ENCODE data around the gene IGSF21. TPM values are rescaled to one million over a fixed set of nuclear protein-coding genes. Genes with fewer than 3 reads are reported as not detected.

Gene IGSF21
- polyA plus RNA-seq, 2 of the 4 experiments (the other 2 are of a cell fraction), result not detected

GRCh38 chr1:18123467-18123992 is 15.9 kb downstream of the IGSF21 start:
- FAIRE-seq (no peak), ATAC-seq (no peak), DNase-seq (ENCODE audit: low read depth in 1 of 2, low spot score in 1 of 2) (no peak)
- Histone ChIP-seq H3K9me3 (no peaks in the 10 kb centered on the region), H3K4me2 (no peak overlapping the region), H3K4me3 (no peak overlapping the region), H3K27ac (no peak overlapping the region), H3K4me1 (no peaks in the 10 kb centered on the region)
- ChIA-PET CTCF (no interaction called here), POLR2A (no interaction called here)
- no peak for TF ChIP-seq HOXB13 (CRISPR knock-in tag; IDR thresholded peaks at IDR 0.05; ENCODE audit: low read depth)
- WGBS (ENCODE audit: missing lambda C conversion rate), result 0% methylated on average over 3 of the region's 3 CpGs

GRCh38 chr1:18124977-18125376 is 17.4 kb downstream of the IGSF21 start:
- ATAC-seq (no peak), DNase-seq (ENCODE audit: low read depth in 1 of 2, low spot score in 1 of 2) (no peak), FAIRE-seq (no peak)
- Histone ChIP-seq H3K4me2 (no peak overlapping the region), H3K27ac (no peak overlapping the region), H3K4me3 (no peak overlapping the region), H3K9me3 (no peaks in the 10 kb centered on the region), H3K4me1 (no peaks in the 10 kb centered on the region)
- TF ChIP-seq ESRRA (IDR thresholded peaks at IDR 0.05; ENCODE audit: borderline replicate concordance, low read length) (no peak), CHD2 (IDR thresholded peaks at IDR 0.05; ENCODE audit: low read length, partially characterized antibody) (no peak), CHD4 (IDR thresholded peaks at IDR 0.05; ENCODE audit: borderline replicate concordance) (no peak), CEBPB (IDR thresholded peaks at IDR 0.05) (no peak), NPAS2 (CRISPR knock-in tag; IDR thresholded peaks at IDR 0.05; ENCODE audit: borderline replicate concordance) (no peak), CTCF (IDR thresholded peaks at IDR 0.05) (no peak), ZSCAN20 (CRISPR knock-in tag; IDR thresholded peaks at IDR 0.05) (no peak), HOXA7 (CRISPR knock-in tag; IDR thresholded peaks at IDR 0.05) (no peak), HMGXB4 (CRISPR knock-in tag; IDR thresholded peaks at IDR 0.05; ENCODE audit: borderline replicate concordance) (no peak), EHF (CRISPR knock-in tag; IDR thresholded peaks at IDR 0.05) (no peak), NR3C1 (IDR thresholded peaks at IDR 0.05) (no peak), JUNB (IDR thresholded peaks at IDR 0.05) (no peak), TP53 (CRISPR knock-in tag; IDR thresholded peaks at IDR 0.05) (no peak), RCOR1 (IDR thresholded peaks at IDR 0.05; ENCODE audit: low read depth, low read length) (no peak), HES2 (IDR thresholded peaks at IDR 0.05) (no peak), HEYL (CRISPR knock-in tag; IDR thresholded peaks at IDR 0.05) (no peak), MAFK (IDR thresholded peaks at IDR 0.05; ENCODE audit: partially characterized antibody) (no peak), CBX2 (IDR thresholded peaks at IDR 0.05; ENCODE audit: borderline replicate concordance, low read depth) (no peak), FOXS1 (CRISPR knock-in tag; IDR thresholded peaks at IDR 0.05) (no peak)
- ChIA-PET POLR2A (no interaction called here), CTCF (interaction anchor here (0.9 kb wide), 1 partner anchor 24 kb away, joined by 5 read pairs; no protein-coding TSS in a partner anchor)
- WGBS (ENCODE audit: missing lambda C conversion rate), result 63% methylated on average over 4 of the region's 4 CpGs

GRCh38 chr1:18126616-18127015 is 19.0 kb downstream of the IGSF21 start:
- CTCF ChIA-PET, result interaction anchor here (1.5 kb wide), 1 partner anchor 10 kb away, joined by 3 read pairs; no protein-coding TSS in a partner anchor
- no peak for DNase-seq (ENCODE audit: low read depth in 1 of 2, low spot score in 1 of 2)
- WGBS (ENCODE audit: missing lambda C conversion rate), result 28% methylated on average over 5 of the region's 5 CpGs
- ATAC-seq, result no peak
- no peaks in the 10 kb centered on the region for H3K9me3 ChIP-seq
- no peak for FAIRE-seq
- no peak overlapping the region for H3K4me3 ChIP-seq
- H3K4me1 ChIP-seq, result no peaks in the 10 kb centered on the region
- no peak for TF ChIP-seq HOXA7 (CRISPR knock-in tag; IDR thresholded peaks at IDR 0.05)
- H3K27ac ChIP-seq, result no peak overlapping the region
- POLR2A ChIA-PET, result no interaction called here
- no peak overlapping the region for H3K4me2 ChIP-seq
